Ovary (tissue), 3 donors: ENCODE data around the gene RASAL2.

Experiments
- EP300 ChIP-seq: sonication (generic); formaldehyde crosslinking; IDR thresholded peaks from one replicate; pipeline ENCODE4 v1.6.1; 2017; ENCODE audit warnings: antibody characterized with exemption
- TF ChIP-seq, protein P1 (sequence below), 3 donors: fragments of 450-650 bp in 2 of 3; fragments of 200-600 bp in 1 of 3; IDR thresholded peaks; one replicate each; pipeline versions ENCODE4 v1.5.1 to v1.8.0; 2016 to 2022; ENCODE audit warnings: antibody characterized with exemption in 3 of 3, mild to moderate bottlenecking in 1 of 3
- donor health status: DM: no; HTN: no; CAD: no.

DNA sequence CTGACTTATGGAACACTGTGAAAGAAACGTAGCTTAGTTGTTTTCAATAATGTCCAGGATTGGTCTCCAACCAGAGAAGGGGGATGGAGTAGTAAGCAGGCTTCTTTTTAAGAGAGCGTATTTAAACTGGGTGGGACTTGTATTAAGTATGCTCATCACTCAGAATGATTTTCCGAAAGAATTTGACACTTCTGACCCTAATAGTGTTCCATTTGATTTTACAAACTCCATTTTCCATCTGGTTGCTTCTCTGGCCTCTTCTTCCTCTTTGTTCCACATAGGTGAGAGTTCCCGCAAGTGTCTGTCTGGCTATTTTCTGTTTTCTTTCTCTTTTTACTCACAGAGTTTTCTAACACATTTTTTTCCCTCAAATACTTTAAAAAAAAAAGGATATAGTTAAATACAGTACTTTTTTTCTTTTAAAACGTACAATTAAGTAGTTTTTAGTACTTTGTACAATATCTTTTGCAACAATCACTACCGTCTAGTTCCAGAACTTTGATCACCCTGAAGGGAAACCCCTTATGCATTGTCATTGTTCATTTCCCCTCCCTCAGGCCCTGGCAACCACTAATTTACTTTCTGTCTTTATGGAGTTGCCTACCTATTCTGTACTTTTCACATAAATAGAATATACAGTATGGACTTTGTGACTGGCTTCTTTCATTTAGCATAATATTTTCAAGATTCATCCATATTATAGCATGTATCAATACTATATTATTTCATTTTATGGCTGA, 67.0 kb downstream of the RASAL2 start:
- TF ChIP-seq, protein P1, sequence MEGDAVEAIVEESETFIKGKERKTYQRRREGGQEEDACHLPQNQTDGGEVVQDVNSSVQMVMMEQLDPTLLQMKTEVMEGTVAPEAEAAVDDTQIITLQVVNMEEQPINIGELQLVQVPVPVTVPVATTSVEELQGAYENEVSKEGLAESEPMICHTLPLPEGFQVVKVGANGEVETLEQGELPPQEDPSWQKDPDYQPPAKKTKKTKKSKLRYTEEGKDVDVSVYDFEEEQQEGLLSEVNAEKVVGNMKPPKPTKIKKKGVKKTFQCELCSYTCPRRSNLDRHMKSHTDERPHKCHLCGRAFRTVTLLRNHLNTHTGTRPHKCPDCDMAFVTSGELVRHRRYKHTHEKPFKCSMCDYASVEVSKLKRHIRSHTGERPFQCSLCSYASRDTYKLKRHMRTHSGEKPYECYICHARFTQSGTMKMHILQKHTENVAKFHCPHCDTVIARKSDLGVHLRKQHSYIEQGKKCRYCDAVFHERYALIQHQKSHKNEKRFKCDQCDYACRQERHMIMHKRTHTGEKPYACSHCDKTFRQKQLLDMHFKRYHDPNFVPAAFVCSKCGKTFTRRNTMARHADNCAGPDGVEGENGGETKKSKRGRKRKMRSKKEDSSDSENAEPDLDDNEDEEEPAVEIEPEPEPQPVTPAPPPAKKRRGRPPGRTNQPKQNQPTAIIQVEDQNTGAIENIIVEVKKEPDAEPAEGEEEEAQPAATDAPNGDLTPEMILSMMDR (IDR thresholded peaks at IDR 0.05) = no peak
- no peak for TF ChIP-seq EP300
